Activated B cell treated with CpG ODN at 0.5 μM for 24 hours (primary cell): Measurements from ENCODE around the gene OLFM4. TPM values are rescaled to one million over a fixed set of nuclear protein-coding genes. Genes with fewer than 3 reads are reported as not detected.

Experiments used
- ATAC-seq: fragments of 200-7000 bp; cut with Tn5 transposase; one replicate; pipeline ENCODE4 v1.10.0; 2021; ENCODE audit warnings: low read depth, mild to moderate bottlenecking, moderate library complexity
- CTCF ChIA-PET: fragments of 350-600 bp; sonication (Branson Sonifier 250); formaldehyde crosslinking; loops from one replicate; lab custom pipeline; 2021; ENCODE audit warnings: antibody characterized with exemption; lab: Charles Lee
- POLR2A ChIA-PET: fragments of 350-600 bp; sonication (Branson Sonifier 250); formaldehyde crosslinking; loops from one replicate; lab custom pipeline; 2021; ENCODE audit warnings: antibody characterized with exemption; lab: Charles Lee
- DNase-seq: peaks from one replicate; pipeline ENCODE4 v3.0.0; 2022
- H3K27ac Mint-ChIP-seq: one replicate; pipeline ENCODE4 v1.8.0; 2020; ENCODE audit warnings: mixed read lengths
- H3K27me3 Mint-ChIP-seq: one replicate; pipeline ENCODE4 v1.8.0; 2021; ENCODE audit warnings: mixed read lengths
- H3K36me3 Mint-ChIP-seq: one replicate; pipeline ENCODE4 v1.8.0; 2021; ENCODE audit warnings: low read depth, mixed read lengths
- H3K4me1 Mint-ChIP-seq: one replicate; pipeline ENCODE4 v1.8.0; 2021; ENCODE audit warnings: mixed read lengths
- H3K4me3 Mint-ChIP-seq: one replicate; pipeline ENCODE4 v1.8.0; 2020; ENCODE audit warnings: mild to moderate bottlenecking, mixed read lengths
- H3K9me3 Mint-ChIP-seq: one replicate; pipeline ENCODE4 v1.8.0; 2020; ENCODE audit warnings: mixed read lengths
- CTCF ChIP-seq: fragments of 200-600 bp; IDR thresholded peaks from one replicate; pipeline ENCODE4 v1.8.0; 2022; ENCODE audit warnings: antibody characterized with exemption, mild to moderate bottlenecking
- intact Hi-C: fragments of 100-400 bp; cut with micrococcal nuclease; formaldehyde crosslinking; loops from one replicate; pipeline ENCODE4 v1.15.1; 2024
- total RNA-seq: library from RNA; stranded (reverse); gene quantifications from 2 replicates; pipeline ENCODE4 v1.2.3, GENCODE V29; 2022

OLFM4 gene
- total RNA-seq, 1 donor from 2014 or later = not detected

- CTCF ChIA-PET = no interaction called here
- Mint-ChIP-seq H3K4me1 (no peaks in the 10 kb centered on the region), H3K4me3 (no peak overlapping the region), H3K36me3 (no peaks in the 10 kb centered on the region), H3K27me3 (no peaks in the 10 kb centered on the region), H3K9me3 (no peaks in the 10 kb centered on the region), H3K27ac (no peak overlapping the region)
- POLR2A ChIA-PET = no interaction called here
- intact Hi-C loops = no loop called here
- DNase-seq (no peak), ATAC-seq (no peak)
- no peak for TF ChIP-seq CTCF
These were observed 36.1 kb downstream of the OLFM4 start for GRCh38 chr13:53064731-53065130.

- Mint-ChIP-seq H3K4me3 (no peak overlapping the region), H3K27me3 (no peaks in the 10 kb centered on the region)
- ATAC-seq = no peak
These were observed 37.8 kb downstream of the OLFM4 start for GRCh38 chr13:53066411-53066810.

GRCh38 chr13:53068585-53069520 is 40.2 kb downstream of the OLFM4 start:
- intact Hi-C loops = no loop called here
- ATAC-seq (no peak), DNase-seq (no peak)
- H3K27me3 Mint-ChIP-seq = no peaks in the 10 kb centered on the region
- ChIA-PET CTCF (no interaction called here), POLR2A (no interaction called here)
- no peaks in the 10 kb centered on the region for H3K4me1 Mint-ChIP-seq
- no peak for TF ChIP-seq CTCF
- H3K9me3 Mint-ChIP-seq = no peaks in the 10 kb centered on the region
- H3K4me3 Mint-ChIP-seq = no peak overlapping the region
- no peaks in the 10 kb centered on the region for H3K36me3 Mint-ChIP-seq
- no peak overlapping the region for H3K27ac Mint-ChIP-seq

More at GRCh38 chr13:53066411-53066810, 37.8 kb downstream of the OLFM4 start:
- TF ChIP-seq CTCF = no peak
- DNase-seq = no peak
- Mint-ChIP-seq H3K36me3 (no peaks in the 10 kb centered on the region), H3K4me1 (no peaks in the 10 kb centered on the region), H3K9me3 (no peaks in the 10 kb centered on the region), H3K27ac (no peak overlapping the region)
- intact Hi-C loops = no loop called here
- ChIA-PET CTCF (no interaction called here), POLR2A (no interaction called here)

GRCh38 chr13:53069800-53070199 is 41.2 kb downstream of the OLFM4 start:
- POLR2A ChIA-PET = no interaction called here
- Mint-ChIP-seq H3K4me3 (no peak overlapping the region), H3K4me1 (no peaks in the 10 kb centered on the region), H3K27ac (no peak overlapping the region), H3K36me3 (no peaks in the 10 kb centered on the region), H3K27me3 (no peaks in the 10 kb centered on the region), H3K9me3 (no peaks in the 10 kb centered on the region)
- intact Hi-C loops = no loop called here
- ATAC-seq = no peak
- no peak for DNase-seq
- TF ChIP-seq CTCF = no peak
- CTCF ChIA-PET = no interaction called here

GRCh38 chr13:53073711-53074110 is 45.1 kb downstream of the OLFM4 start:
- TF ChIP-seq CTCF = no peak
- H3K4me1 Mint-ChIP-seq = no peaks in the 10 kb centered on the region
- no peaks in the 10 kb centered on the region for H3K9me3 Mint-ChIP-seq
- DNase-seq (no peak), ATAC-seq (no peak)
- no peaks in the 10 kb centered on the region for H3K36me3 Mint-ChIP-seq
- no peaks in the 10 kb centered on the region for H3K27me3 Mint-ChIP-seq
- ChIA-PET POLR2A (no interaction called here), CTCF (no interaction called here)
- no peak overlapping the region for H3K27ac Mint-ChIP-seq
- intact Hi-C loops = no loop called here
- no peak overlapping the region for H3K4me3 Mint-ChIP-seq
